Upper lobe of left lung (tissue), 6 donors: ENCODE results near the gene ARHGEF2. TPM values are rescaled to one million over a fixed set of nuclear protein-coding genes. Genes with fewer than 3 reads are reported as not detected.

Source experiments
- ATAC-seq, 2 donors: fragments of 200-7000 bp; cut with Tn5 transposase; one replicate each; pipeline ENCODE4 v1.9.1; 2022; ENCODE audit warnings: mild to moderate bottlenecking in 2 of 2, moderate library complexity in 2 of 2; ENCODE audit not compliant: low FRiP score in 2 of 2
- DNase-seq, 2 donors: peaks; one replicate each; pipeline ENCODE4 v3.0.0-alpha.2; 2019 to 2020
- H3K27ac ChIP-seq, 4 donors: fragments of 200-600 bp; sonication (generic); one replicate each; pipeline ENCODE4 v1.5.1; 2016 to 2019
- H3K27me3 ChIP-seq, 4 donors: fragments of 200-600 bp; sonication (generic); one replicate each; pipeline ENCODE4 v1.5.1; 2017 to 2019
- H3K36me3 ChIP-seq, 4 donors: fragments of 200-600 bp; sonication (generic); one replicate each; pipeline ENCODE4 v1.5.1; 2016 to 2019
- H3K4me1 ChIP-seq, 4 donors: fragments of 200-600 bp; sonication (generic); one replicate each; pipeline ENCODE4 v1.5.1; 2018 to 2019
- H3K4me3 ChIP-seq, 4 donors: fragments of 200-600 bp; sonication (generic); one replicate each; pipeline ENCODE4 v1.5.1; 2017 to 2019; ENCODE audit warnings: mild to moderate bottlenecking in 2 of 4, moderate library complexity in 1 of 4
- H3K9me3 ChIP-seq, 4 donors: fragments of 200-600 bp; sonication (generic); one replicate each; pipeline ENCODE4 v1.5.1; 2018 to 2019
- CTCF ChIP-seq, 6 experiments: fragments of 450-650 bp in 4 of 6; fragments of 200-600 bp in 2 of 6; sonication (generic) in 2 of 6; IDR thresholded peaks; one replicate each; pipeline ENCODE4 v1.5.1; 2016 to 2019; ENCODE audit warnings: antibody characterized with exemption in 6 of 6
- EP300 ChIP-seq, 4 donors: sonication (generic); formaldehyde crosslinking; IDR thresholded peaks; one replicate each; pipeline ENCODE4 v1.5.1; 2017; ENCODE audit warnings: antibody characterized with exemption in 4 of 4, control low read depth in 2 of 4
- POLR2A ChIP-seq, 4 donors: fragments of 450-650 bp; IDR thresholded peaks; one replicate each; pipeline ENCODE4 v1.5.1; 2016 to 2017; ENCODE audit warnings: antibody characterized with exemption in 4 of 4, mild to moderate bottlenecking in 2 of 4
- POLR2AphosphoS5 ChIP-seq, 2 donors: sonication (generic); formaldehyde crosslinking; IDR thresholded peaks; one replicate each; pipeline ENCODE4 v1.5.1; 2017; ENCODE audit warnings: antibody characterized with exemption in 2 of 2
- WGBS, 2 donors: methylation state at CpG; one replicate each; pipeline ENCODE4 v1.1.5; 2017 to 2018; 5-methylcytosine and 5-hydroxymethylcytosine counted together
- total RNA-seq, 6 donors: library from RNA; depleted of rRNA in 4 of 6; stranded (reverse); fragments of >200 nt in 4 of 6; gene quantifications; one replicate each; pipeline versions ENCODE4 v1.1.0 to v1.2.1, GENCODE V29; 2016 to 2021
- donor health status: DM: no; HTN: no; CAD: no; lungs with moderate emphysema.
- donor health status: DM: no; HTN: yes; CAD: no; lungs with severe emphysema.

The ARHGEF2 gene
- total RNA-seq, 6 donors from 2014 or later: 198 to 969 (median 229) TPM

- H3K36me3 ChIP-seq: no peaks in the 10 kb centered on the region
- ATAC-seq (no peak), DNase-seq (no peak)
- no peak overlapping the region for H3K4me3 ChIP-seq
- TF ChIP-seq CTCF (IDR thresholded peaks at IDR 0.05): no peak
- TF ChIP-seq POLR2AphosphoS5 (IDR thresholded peaks at IDR 0.05): no peak
- no peak for TF ChIP-seq POLR2A (IDR thresholded peaks at IDR 0.05)
- no peak for TF ChIP-seq EP300 (IDR thresholded peaks at IDR 0.05)
- no peaks in the 10 kb centered on the region for H3K27me3 ChIP-seq
- peak overlapping the region in 3 of 4 donors; percentile 97 to 100 (median 99) for H3K27ac ChIP-seq
- H3K9me3 ChIP-seq: no peaks in the 10 kb centered on the region
- peaks cover 53 to 68% (median 61%) of the 10 kb centered on the region in 4 donors for H3K4me1 ChIP-seq
- WGBS, 2 donors: 85 to 93% methylated on average over 7 of the region's 7 CpGs
These were observed 6.0 kb upstream of the ARHGEF2 start for GRCh38 chr1:155984341-155984740.

GRCh38 chr1:155983191-155984024 is 5.1 kb upstream of the ARHGEF2 start:
- Histone ChIP-seq H3K27me3 (no peaks in the 10 kb centered on the region), H3K27ac (peak overlapping the region; percentile 66 to 100 (median 98)), H3K4me3 (no peak overlapping the region), H3K4me1 (peaks cover 53 to 66% (median 58%) of the 10 kb centered on the region in 4 donors), H3K36me3 (no peaks in the 10 kb centered on the region), H3K9me3 (no peaks in the 10 kb centered on the region)
- ATAC-seq (peak; percentile 31 to 81), DNase-seq (no peak)
- WGBS, 2 donors: 14 to 51% methylated on average over 4 of the region's 4 CpGs
- TF ChIP-seq POLR2A (IDR thresholded peaks at IDR 0.05) (no peak), POLR2AphosphoS5 (IDR thresholded peaks at IDR 0.05) (no peak), CTCF (IDR thresholded peaks at IDR 0.05) (peak in 1 of 6 experiments; percentile 10)

- no peaks in the 10 kb centered on the region for H3K27me3 ChIP-seq
- no peaks in the 10 kb centered on the region for H3K9me3 ChIP-seq
- no peak for TF ChIP-seq POLR2A (IDR thresholded peaks at IDR 0.05)
- no peak for TF ChIP-seq POLR2AphosphoS5 (IDR thresholded peaks at IDR 0.05)
- no peak for TF ChIP-seq CTCF (IDR thresholded peaks at IDR 0.05)
- no peak for TF ChIP-seq EP300 (IDR thresholded peaks at IDR 0.05)
- DNase-seq (no peak), ATAC-seq (no peak)
- peaks cover 53 to 66% (median 59%) of the 10 kb centered on the region in 4 donors for H3K4me1 ChIP-seq
- H3K4me3 ChIP-seq: no peak overlapping the region
- H3K36me3 ChIP-seq: no peaks in the 10 kb centered on the region
- peak overlapping the region; percentile 85 to 100 (median 98) for H3K27ac ChIP-seq
- 69% methylated on average over 7 of the region's 7 CpGs for WGBS, 2 donors
These were observed 3.8 kb upstream of the ARHGEF2 start for GRCh38 chr1:155982106-155982505.

- Histone ChIP-seq H3K4me3 (no peak overlapping the region), H3K36me3 (no peaks in the 10 kb centered on the region), H3K27ac (peak overlapping the region; percentile 85 to 100 (median 98)), H3K9me3 (no peaks in the 10 kb centered on the region), H3K4me1 (peaks cover 53 to 70% (median 62%) of the 10 kb centered on the region in 4 donors), H3K27me3 (no peaks in the 10 kb centered on the region)
- peak in 1 of 2 donors; percentile 84 for DNase-seq
- 34 to 42% methylated on average over 6 of the region's 6 CpGs for WGBS, 2 donors
- TF ChIP-seq POLR2AphosphoS5 (IDR thresholded peaks at IDR 0.05) (peak; percentile 58 to 69), POLR2A (IDR thresholded peaks at IDR 0.05) (peak in 2 of 4 donors; percentile 43 to 53), CTCF (IDR thresholded peaks at IDR 0.05) (no peak)
- ATAC-seq: peak; percentile 4 to 42
These were observed 3.1 kb upstream of the ARHGEF2 start for GRCh38 chr1:155981266-155982088.
